K562 (cell line): Measurements from ENCODE around the gene KHSRP. TPM values are rescaled to one million over a fixed set of nuclear protein-coding genes. Genes with fewer than 3 reads are reported as not detected.

Experiments
- BRCA1 ChIP-seq, 2 experiments: fragments of 450-650 bp in 1 of 2; sonication (generic) in 1 of 2; formaldehyde crosslinking in 1 of 2; IDR thresholded peaks; 2 replicates each; pipeline versions ENCODE4 v1.5.0 to v1.6.1; 2017 to 2020; ENCODE audit warnings: mild to moderate bottlenecking in 1 of 2, missing genetic modification reagents in 1 of 2
- BRF2 ChIP-seq: IDR thresholded peaks from 3 replicates; pipeline ENCODE4 v1.6.1; 2011; ENCODE audit warnings: borderline replicate concordance, mild to moderate bottlenecking; ENCODE audit not compliant: insufficient read length, insufficient read depth
- CCNT2 ChIP-seq: IDR thresholded peaks from 2 replicates; pipeline ENCODE4 v1.6.1; 2011; ENCODE audit warnings: borderline replicate concordance, low read depth, mild to moderate bottlenecking, moderate library complexity, mixed read lengths, low read length; ENCODE audit not compliant: insufficient read length; ENCODE audit errors: extremely low read depth
- CHD7 ChIP-seq: fragments of 200-600 bp; sonication (generic); IDR thresholded peaks from one replicate; pipeline ENCODE4 v1.6.1; 2012; ENCODE audit warnings: mild to moderate bottlenecking, low read depth, low read length, inconsistent platforms
- CSDE1 ChIP-seq, 2 experiments: fragments of 450-650 bp; IDR thresholded peaks; 2 replicates each; pipeline ENCODE4 v1.6.1; 2016; ENCODE audit warnings: mild to moderate bottlenecking in 1 of 2
- CXXC5 ChIP-seq: fragments of 250-450 bp; sonication (Bioruptor Pico); IDR thresholded peaks from 2 replicates; pipeline ENCODE4 v1.8.0; 2022; ENCODE audit warnings: inconsistent platforms, mild to moderate bottlenecking, moderate library complexity
- ETV1 ChIP-seq: fragments of 450-650 bp; conservative IDR thresholded peaks from 2 replicates; pipeline ENCODE4 v1.6.1; 2016; ENCODE audit warnings: missing genetic modification characterization, control low read depth, low read depth, missing compliant biosample characterization
- FOS ChIP-seq: IDR thresholded peaks from 3 replicates; pipeline ENCODE4 v1.6.1; 2011; ENCODE audit not compliant: insufficient read length; ENCODE audit errors: extremely low read depth
- GTF2E2 ChIP-seq: fragments of 200-800 bp; sonication (Bioruptor generic); IDR thresholded peaks from 2 replicates; pipeline ENCODE4 v1.6.1; 2016; ENCODE audit warnings: missing genetic modification characterization, missing compliant biosample characterization
- HCFC1 ChIP-seq: IDR thresholded peaks from 2 replicates; pipeline ENCODE4 v1.6.1; 2012; ENCODE audit warnings: low read depth, low read length, improper control_type of control experiment
- HDAC2 ChIP-seq: fragments of 450-650 bp; IDR thresholded peaks from 2 replicates; pipeline ENCODE4 v1.6.1; 2016; ENCODE audit warnings: mild to moderate bottlenecking
- NR1H2 ChIP-seq: sonication (generic); formaldehyde crosslinking; IDR thresholded peaks from 2 replicates; pipeline ENCODE4 v1.4.0; 2020; ENCODE audit warnings: mild to moderate bottlenecking, missing genetic modification reagents
- PPARD ChIP-seq: fragments of 250-450 bp; sonication (Bioruptor Pico); IDR thresholded peaks from 2 replicates; pipeline ENCODE4 v1.8.0; 2022; ENCODE audit warnings: inconsistent platforms, mild to moderate bottlenecking, moderate library complexity
- TCF3 ChIP-seq: sonication (generic); formaldehyde crosslinking; IDR thresholded peaks from 2 replicates; pipeline ENCODE4 v1.4.0; 2020; ENCODE audit warnings: mild to moderate bottlenecking, missing genetic modification reagents
- ZNF282 ChIP-seq: sonication (generic); formaldehyde crosslinking; IDR thresholded peaks from 2 replicates; pipeline ENCODE4 v1.8.1; 2023; ENCODE audit warnings: missing genetic modification reagents
- polyA plus RNA-seq, 8 experiments: library from polyadenylated mRNA; depleted of rRNA in 4 of 8; stranded (reverse) in 5 of 8; unstranded in 3 of 8; fragments of >200 nt; fragmentation: Nextera tagmentation in 2 of 8; fragmentation: Illumina TruSeq in 1 of 8; extraction: Ambion mirVana in 2 of 8; extraction: Trizol in 1 of 8; gene quantifications; 2 replicates each; pipeline versions ENCODE4 v1.2.1 to v1.2.3, GENCODE V29; 2011 to 2014; ENCODE audit warnings: inconsistent platforms in 1 of 8, missing spikeins in 1 of 8
- total RNA-seq, 7 experiments: library from RNA; depleted of rRNA in 6 of 7; stranded (reverse); fragments of >200 nt in 6 of 7; fragmentation: Illumina TruSeq in 2 of 7; extraction: Trizol in 2 of 7; gene quantifications; 2 replicates each; pipeline versions ENCODE4 v1.2.1 to v1.2.3, GENCODE V29; 2011 to 2021; ENCODE audit warnings: low replicate concordance in 1 of 7

KHSRP gene
- total and polyA plus RNA-seq, 9 of the 15 experiments (the other 6 are each of a cell fraction or from before 2014, with no cell fraction given) = 4.2 to 564 (median 139) TPM

- TF ChIP-seq CHD7 (no peak), NR1H2 (CRISPR knock-in tag) (no peak), HDAC2 (peak; percentile 33; the same call in 1 of the 2 replicates), BRCA1 (IDR thresholded peaks at IDR 0.05) (no peak), BRCA1 (CRISPR knock-in tag; IDR thresholded peaks at IDR 0.05) (peak; percentile 81; the same call in 1 of the 2 replicates), PPARD (CRISPR knock-in tag) (no peak), CCNT2 (peak; percentile 49), TCF3 (CRISPR knock-in tag) (no peak), GTF2E2 (tag) (no peak), CXXC5 (CRISPR knock-in tag) (peak; percentile 67), ZNF282 (CRISPR knock-in tag) (0 out of 2 replicates have a peak, but pooled peaks have one; percentile 11), ETV1 (tag) (no peak), CSDE1 (IDR thresholded peaks at IDR 0.05) (no peak), FOS (no peak), BRF2 (no peak), HCFC1 (no peak)
Observed at GRCh38 chr19:6459262-6460098, 34.9 kb upstream of the KHSRP start, which contains the start of gene SLC25A23 (continued).
